ENCODE results near the gene CCDC70.

CCDC70 gene

GRCh38 chr13:51856998-51857397 is 4.8 kb upstream of the CCDC70 start:
- no peak for TF ChIP-seq CTCF (IDR thresholded peaks at IDR 0.05; ENCODE audit: insufficient read depth, low read depth, low read length, missing control alignments)

GRCh38 chr13:51858433-51859247 is 3.1 kb upstream of the CCDC70 start:
- H3K4me3 ChIP-seq (ENCODE audit: low read length) = no peak overlapping the region
- no peak for TF ChIP-seq CTCF (IDR thresholded peaks at IDR 0.05; ENCODE audit: insufficient read depth, low read depth, low read length, missing control alignments)
- peak; percentile 42 for DNase-seq (ENCODE audit: low read depth)

More at GRCh38 chr13:51856998-51857397, 4.8 kb upstream of the CCDC70 start:
- no peak for DNase-seq (ENCODE audit: low read depth)
- no peak overlapping the region for H3K4me3 ChIP-seq (ENCODE audit: low read length)

GRCh38 chr13:51862957-51863356 is 1.2 kb downstream of the CCDC70 start:
- H3K4me3 ChIP-seq (ENCODE audit: low read length) = no peak overlapping the region
- no peak for DNase-seq (ENCODE audit: low read depth)
- no peak for TF ChIP-seq CTCF (IDR thresholded peaks at IDR 0.05; ENCODE audit: insufficient read depth, low read depth, low read length, missing control alignments)

GRCh38 chr13:51865838-51866237 is 4.1 kb downstream of the CCDC70 start:
- TF ChIP-seq CTCF (IDR thresholded peaks at IDR 0.05; ENCODE audit: insufficient read depth, low read depth, low read length, missing control alignments) = no peak
- H3K4me3 ChIP-seq (ENCODE audit: low read length) = no peak overlapping the region
- no peak for DNase-seq (ENCODE audit: low read depth)

- TF ChIP-seq CTCF (IDR thresholded peaks at IDR 0.05; ENCODE audit: insufficient read depth, low read depth, low read length, missing control alignments) = no peak
- DNase-seq (ENCODE audit: low read depth) = no peak
- no peak overlapping the region for H3K4me3 ChIP-seq (ENCODE audit: low read length)
Measured at GRCh38 chr13:51867062-51867461, 5.3 kb downstream of the CCDC70 start.

GRCh38 chr13:51869916-51870315 is 8.1 kb downstream of the CCDC70 start:
- H3K4me3 ChIP-seq (ENCODE audit: low read length) = no peak overlapping the region
- DNase-seq (ENCODE audit: low read depth) = no peak

More at GRCh38 chr13:51869916-51870315, 8.1 kb downstream of the CCDC70 start:
- no peak for TF ChIP-seq CTCF (IDR thresholded peaks at IDR 0.05; ENCODE audit: insufficient read depth, low read depth, low read length, missing control alignments)

All from epithelial cell of esophagus (primary cell).